ENCODE measurements around the gene SRGAP3.

DNA sequence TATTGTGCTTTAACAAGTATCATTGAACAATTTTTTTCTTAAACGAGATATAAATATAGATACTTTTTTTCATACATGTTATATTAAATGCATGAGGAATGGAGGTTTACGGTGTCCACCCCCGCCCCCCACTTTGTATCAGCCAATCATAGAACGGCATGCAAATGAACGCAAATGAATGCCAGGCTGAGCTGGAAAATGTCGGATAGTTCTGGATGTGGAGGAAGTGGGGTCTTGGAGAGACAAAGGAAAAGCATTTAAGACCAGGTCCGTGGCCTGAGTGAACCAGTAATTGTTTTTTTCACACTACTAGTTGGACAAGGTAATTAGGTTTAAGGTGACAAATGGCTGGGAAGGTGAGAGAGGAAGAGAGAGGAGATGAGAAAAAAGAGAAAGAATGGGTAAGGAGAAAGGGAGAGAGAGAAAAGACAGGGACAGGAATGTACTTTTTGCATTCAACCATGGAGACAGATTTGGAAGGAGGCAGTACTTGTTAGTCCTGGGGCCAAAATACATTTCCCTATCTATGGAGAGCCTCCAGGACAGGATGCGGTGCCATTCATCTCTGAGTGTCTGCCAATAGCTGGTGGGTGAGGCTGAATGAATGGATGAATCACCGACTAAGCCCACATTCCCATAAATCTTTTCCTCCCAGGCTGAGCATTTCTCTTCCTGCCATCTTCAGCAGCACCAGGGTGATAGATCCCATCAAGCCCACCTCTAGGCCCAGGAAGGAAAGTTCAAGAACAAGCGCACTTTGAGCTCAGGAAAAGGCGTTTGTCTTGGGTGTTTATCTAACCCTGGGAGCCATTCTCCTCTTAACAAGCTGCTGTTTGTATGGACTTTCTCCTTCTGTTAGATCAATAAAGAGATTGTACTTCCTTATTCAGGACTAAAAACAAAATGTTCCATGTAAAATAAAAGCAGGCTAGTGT, 284.7 kb downstream of the SRGAP3 start:
- TF ChIP-seq, protein P1, sequence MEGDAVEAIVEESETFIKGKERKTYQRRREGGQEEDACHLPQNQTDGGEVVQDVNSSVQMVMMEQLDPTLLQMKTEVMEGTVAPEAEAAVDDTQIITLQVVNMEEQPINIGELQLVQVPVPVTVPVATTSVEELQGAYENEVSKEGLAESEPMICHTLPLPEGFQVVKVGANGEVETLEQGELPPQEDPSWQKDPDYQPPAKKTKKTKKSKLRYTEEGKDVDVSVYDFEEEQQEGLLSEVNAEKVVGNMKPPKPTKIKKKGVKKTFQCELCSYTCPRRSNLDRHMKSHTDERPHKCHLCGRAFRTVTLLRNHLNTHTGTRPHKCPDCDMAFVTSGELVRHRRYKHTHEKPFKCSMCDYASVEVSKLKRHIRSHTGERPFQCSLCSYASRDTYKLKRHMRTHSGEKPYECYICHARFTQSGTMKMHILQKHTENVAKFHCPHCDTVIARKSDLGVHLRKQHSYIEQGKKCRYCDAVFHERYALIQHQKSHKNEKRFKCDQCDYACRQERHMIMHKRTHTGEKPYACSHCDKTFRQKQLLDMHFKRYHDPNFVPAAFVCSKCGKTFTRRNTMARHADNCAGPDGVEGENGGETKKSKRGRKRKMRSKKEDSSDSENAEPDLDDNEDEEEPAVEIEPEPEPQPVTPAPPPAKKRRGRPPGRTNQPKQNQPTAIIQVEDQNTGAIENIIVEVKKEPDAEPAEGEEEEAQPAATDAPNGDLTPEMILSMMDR (IDR thresholded peaks at IDR 0.05) = no peak
- no peak for TF ChIP-seq EZH2 (IDR thresholded peaks at IDR 0.05; ENCODE audit: borderline replicate concordance, insufficient read depth, low read depth, low read length, poor library complexity, severe bottlenecking)

Data from B cell (primary cell).